Calu3 (cell line): ENCODE results near the gene KCNJ2. TPM values are rescaled to one million over a fixed set of nuclear protein-coding genes. Genes with fewer than 3 reads are reported as not detected.

Experiments used
- BruUV-seq: library from RNA; stranded (reverse); fragments of 400-500 nt; replicated peaks from 2 replicates; lab custom pipeline; 2021; lab: Mats Ljungman, UMichigan
- CTCF ChIA-PET: fragments of 300-600 bp; sonication (Branson Sonifier 250); formaldehyde crosslinking; loops from one replicate; lab custom pipeline; 2022; ENCODE audit warnings: antibody characterized with exemption; lab: Charles Lee
- DNase-seq: peaks from one replicate; pipeline ENCODE4 v3.0.0; 2022
- H3K27ac Mint-ChIP-seq: one replicate; pipeline ENCODE4 v1.8.0; 2022; ENCODE audit warnings: mixed read lengths; ENCODE audit not compliant: unreplicated experiment
- H3K27me3 Mint-ChIP-seq: one replicate; pipeline ENCODE4 v1.8.0; 2022; ENCODE audit warnings: mixed read lengths; ENCODE audit not compliant: unreplicated experiment
- H3K36me3 Mint-ChIP-seq: one replicate; pipeline ENCODE4 v1.8.0; 2022; ENCODE audit warnings: mild to moderate bottlenecking, moderate library complexity, mixed read lengths; ENCODE audit not compliant: insufficient read depth, unreplicated experiment
- H3K4me1 Mint-ChIP-seq: one replicate; pipeline ENCODE4 v1.8.0; 2022; ENCODE audit warnings: mild to moderate bottlenecking, low read depth, mixed read lengths; ENCODE audit not compliant: unreplicated experiment
- H3K4me3 Mint-ChIP-seq: one replicate; pipeline ENCODE4 v1.8.0; 2022; ENCODE audit warnings: mild to moderate bottlenecking, low read depth, moderate library complexity, mixed read lengths; ENCODE audit not compliant: unreplicated experiment
- H3K9me3 Mint-ChIP-seq: one replicate; pipeline ENCODE4 v1.8.0; 2022; ENCODE audit warnings: low read depth, mixed read lengths; ENCODE audit not compliant: unreplicated experiment
- intact Hi-C: fragments of 100-400 bp; cut with micrococcal nuclease; formaldehyde crosslinking; loops from one replicate; pipeline ENCODE4 v1.10.0; 2022; ENCODE audit not compliant: unreplicated experiment
- total RNA-seq: library from RNA; stranded (reverse); gene quantifications from 2 replicates; pipeline ENCODE4 v1.2.3, GENCODE V29; 2022
- TF ChIP-seq, protein P1 (sequence below): fragments of 200-600 bp; IDR thresholded peaks from one replicate; pipeline ENCODE4 v1.8.0; 2022; ENCODE audit warnings: antibody characterized with exemption; ENCODE audit not compliant: unreplicated experiment

Gene KCNJ2
- total RNA-seq, 1 experiment from 2014 or later, result not detected

DNA sequence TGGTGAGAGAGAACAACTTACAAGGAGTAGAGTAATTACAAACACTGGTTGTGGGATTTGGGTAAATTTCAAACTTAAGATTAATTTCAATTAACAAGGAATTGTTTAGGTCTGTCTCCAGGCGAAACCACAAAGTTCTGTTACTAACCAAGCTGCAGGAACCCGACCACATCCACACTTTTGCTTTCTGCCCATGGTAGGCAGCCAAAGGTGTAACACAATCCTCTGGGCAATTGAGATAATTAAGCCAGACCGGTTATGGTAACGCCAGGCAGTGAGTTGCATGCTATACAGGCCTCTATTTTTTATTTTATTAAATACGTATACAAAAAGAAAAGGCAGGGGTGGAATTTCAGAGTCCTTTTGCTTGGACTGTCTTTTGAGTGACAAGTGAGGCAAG lies 12.0 kb downstream of the KCNJ2 start:
- Mint-ChIP-seq H3K27ac (no peak overlapping the region), H3K9me3 (no peaks in the 10 kb centered on the region), H3K4me3 (no peak overlapping the region), H3K36me3 (no peaks in the 10 kb centered on the region), H3K27me3 (no peaks in the 10 kb centered on the region), H3K4me1 (no peaks in the 10 kb centered on the region)
- no TSS peak for BruUV-seq
- DNase-seq, result no peak
- CTCF ChIA-PET, result no interaction called here
- TF ChIP-seq, protein P1, sequence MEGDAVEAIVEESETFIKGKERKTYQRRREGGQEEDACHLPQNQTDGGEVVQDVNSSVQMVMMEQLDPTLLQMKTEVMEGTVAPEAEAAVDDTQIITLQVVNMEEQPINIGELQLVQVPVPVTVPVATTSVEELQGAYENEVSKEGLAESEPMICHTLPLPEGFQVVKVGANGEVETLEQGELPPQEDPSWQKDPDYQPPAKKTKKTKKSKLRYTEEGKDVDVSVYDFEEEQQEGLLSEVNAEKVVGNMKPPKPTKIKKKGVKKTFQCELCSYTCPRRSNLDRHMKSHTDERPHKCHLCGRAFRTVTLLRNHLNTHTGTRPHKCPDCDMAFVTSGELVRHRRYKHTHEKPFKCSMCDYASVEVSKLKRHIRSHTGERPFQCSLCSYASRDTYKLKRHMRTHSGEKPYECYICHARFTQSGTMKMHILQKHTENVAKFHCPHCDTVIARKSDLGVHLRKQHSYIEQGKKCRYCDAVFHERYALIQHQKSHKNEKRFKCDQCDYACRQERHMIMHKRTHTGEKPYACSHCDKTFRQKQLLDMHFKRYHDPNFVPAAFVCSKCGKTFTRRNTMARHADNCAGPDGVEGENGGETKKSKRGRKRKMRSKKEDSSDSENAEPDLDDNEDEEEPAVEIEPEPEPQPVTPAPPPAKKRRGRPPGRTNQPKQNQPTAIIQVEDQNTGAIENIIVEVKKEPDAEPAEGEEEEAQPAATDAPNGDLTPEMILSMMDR, result no peak
- intact Hi-C loops, result no loop called here

DNA sequence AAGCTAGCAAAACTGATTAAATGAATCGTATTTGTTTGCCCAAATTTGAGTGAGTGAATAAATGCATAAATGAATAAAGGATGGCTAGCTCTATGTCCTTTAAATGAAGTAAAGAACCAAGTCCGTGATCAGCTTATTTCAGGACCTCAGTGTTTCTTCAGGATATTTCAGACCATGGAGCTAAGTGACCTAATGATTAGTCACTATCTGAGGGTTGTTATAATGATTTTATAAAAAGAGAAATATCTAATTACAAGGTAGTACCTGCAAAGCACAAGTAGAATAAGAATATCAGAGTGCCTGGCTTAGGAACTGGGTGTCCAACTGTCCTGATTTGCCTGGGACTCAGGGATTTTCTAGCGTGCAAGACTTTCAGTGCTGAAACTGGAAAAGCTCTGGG lies 12.5 kb downstream of the KCNJ2 start:
- DNase-seq, result no peak
- intact Hi-C loops, result no loop called here
- CTCF ChIA-PET, result no interaction called here

DNA sequence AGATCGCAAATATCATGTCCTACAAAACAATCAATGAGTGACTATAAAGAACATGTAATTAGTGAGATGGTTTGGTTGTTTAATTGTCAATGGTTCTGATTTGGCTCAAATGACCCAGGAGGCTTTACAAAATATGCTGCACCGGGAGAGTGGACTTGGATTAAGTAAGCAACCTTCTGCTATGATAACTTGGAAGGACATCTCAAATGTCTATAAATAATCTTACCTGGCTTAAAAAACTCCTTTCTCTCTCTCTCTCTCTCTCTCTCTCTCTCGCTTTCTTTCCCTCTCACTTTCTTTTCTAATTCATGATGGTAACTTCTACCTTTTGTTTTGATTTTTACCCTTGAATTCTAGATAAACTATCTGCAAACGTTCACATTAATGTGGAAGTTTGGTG lies 14.2 kb downstream of the KCNJ2 start:
- DNase-seq, result no peak
- TF ChIP-seq, protein P1, result no peak
- Mint-ChIP-seq H3K27me3 (no peaks in the 10 kb centered on the region), H3K27ac (no peak overlapping the region), H3K9me3 (no peaks in the 10 kb centered on the region), H3K4me3 (no peak overlapping the region), H3K4me1 (no peaks in the 10 kb centered on the region), H3K36me3 (no peaks in the 10 kb centered on the region)
- BruUV-seq, result no TSS peak
- CTCF ChIA-PET, result no interaction called here
- intact Hi-C loops, result no loop called here

More for the DNA sequence above, 12.5 kb downstream of the KCNJ2 start:
- no peak overlapping the region for H3K4me3 Mint-ChIP-seq
- no peaks in the 10 kb centered on the region for H3K36me3 Mint-ChIP-seq
- TF ChIP-seq, protein P1, result no peak
- BruUV-seq, result no TSS peak
- H3K27ac Mint-ChIP-seq, result no peak overlapping the region
- no peaks in the 10 kb centered on the region for H3K9me3 Mint-ChIP-seq
- H3K27me3 Mint-ChIP-seq, result no peaks in the 10 kb centered on the region
- H3K4me1 Mint-ChIP-seq, result no peaks in the 10 kb centered on the region

DNA sequence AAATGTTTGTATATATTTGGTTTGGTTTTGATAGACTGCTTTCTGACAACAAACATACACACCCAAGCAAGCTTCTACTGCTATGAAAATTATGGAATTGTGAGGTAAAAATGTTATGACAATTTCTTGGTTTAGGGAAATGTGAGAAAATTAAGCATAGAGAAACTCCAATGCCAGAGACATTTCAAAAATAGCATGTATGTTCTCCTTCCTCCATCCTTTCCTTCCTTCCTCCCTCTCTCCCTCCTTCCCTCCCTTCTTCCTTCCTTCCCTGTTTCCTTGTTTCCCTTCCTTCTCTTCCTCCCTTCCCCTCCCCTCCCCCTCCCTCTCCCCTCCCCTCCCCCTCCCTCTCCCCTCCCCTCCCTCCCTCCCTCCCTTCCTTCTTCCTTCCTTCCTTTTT lies 14.9 kb downstream of the KCNJ2 start:
- intact Hi-C loops, result no loop called here
- Mint-ChIP-seq H3K9me3 (no peaks in the 10 kb centered on the region), H3K4me3 (no peak overlapping the region), H3K4me1 (no peaks in the 10 kb centered on the region), H3K36me3 (no peaks in the 10 kb centered on the region), H3K27ac (no peak overlapping the region), H3K27me3 (no peaks in the 10 kb centered on the region)
- DNase-seq, result no peak
- TF ChIP-seq, protein P1, result no peak
- BruUV-seq, result no TSS peak
- CTCF ChIA-PET, result no interaction called here

DNA sequence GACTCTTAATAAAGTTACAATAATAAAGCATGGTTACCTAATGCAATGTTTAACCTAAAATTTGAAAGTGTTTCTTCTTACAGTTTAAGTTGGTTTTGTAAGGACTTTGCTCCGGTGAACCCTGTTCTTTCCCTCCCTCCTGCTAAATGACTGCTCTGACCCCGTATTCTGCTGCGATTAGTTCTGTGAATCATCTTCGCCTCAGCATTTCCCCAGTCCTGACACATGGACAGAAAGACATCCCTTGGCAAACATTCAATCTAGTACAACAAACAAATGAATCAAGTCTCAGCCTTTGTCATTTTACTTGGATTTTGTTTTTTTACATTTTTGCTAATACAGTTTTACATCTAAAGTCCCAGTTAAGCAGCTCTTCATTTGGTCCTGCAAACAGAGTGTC lies 15.4 kb downstream of the KCNJ2 start:
- no peak for DNase-seq
- Mint-ChIP-seq H3K4me3 (no peak overlapping the region), H3K9me3 (no peaks in the 10 kb centered on the region), H3K4me1 (no peaks in the 10 kb centered on the region), H3K36me3 (no peaks in the 10 kb centered on the region), H3K27me3 (no peaks in the 10 kb centered on the region), H3K27ac (no peak overlapping the region)
- CTCF ChIA-PET, result no interaction called here
- TF ChIP-seq, protein P1, result no peak
- intact Hi-C loops, result no loop called here
- BruUV-seq, result no TSS peak
